DMS53 treated with DMSO at 0.1 percent for 48 hours (cell line): Measurements from ENCODE around the gene KCNAB1.
A peak's percentile ranks its signal among the peaks of the same experiment; 100 is the strongest.
"Not testable (repeated sequence)": the region's sequence is repeated elsewhere in the genome, so short reads cannot be mapped to it uniquely, and the experiment has no call there.

Source experiments
- DNase-seq: peaks from one replicate; lab custom pipeline; 2025; ENCODE audit not compliant: unreplicated experiment; lab: John Stamatoyannopoulos, UW

The KCNAB1 gene

GRCh38 chr3:156216216-156216615 is 95.8 kb downstream of the KCNAB1 start:
- no peak for DNase-seq

GRCh38 chr3:156216852-156217251 is 96.5 kb downstream of the KCNAB1 start:
- DNase-seq, result peak; percentile 81

GRCh38 chr3:156217674-156218352 is 97.4 kb downstream of the KCNAB1 start:
- DNase-seq, result no peak

GRCh38 chr3:156218353-156218744 is 98.0 kb downstream of the KCNAB1 start:
- peak; percentile 87 for DNase-seq

- not testable (repeated sequence) for DNase-seq
Observed at GRCh38 chr3:156222381-156222780, 102.0 kb downstream of the KCNAB1 start.

GRCh38 chr3:156224046-156224445 is 103.7 kb downstream of the KCNAB1 start:
- DNase-seq, result not testable (repeated sequence)

GRCh38 chr3:156226676-156227420 is 106.5 kb downstream of the KCNAB1 start:
- no peak for DNase-seq

GRCh38 chr3:156227704-156228103 is 107.3 kb downstream of the KCNAB1 start:
- no peak for DNase-seq

- no peak for DNase-seq
Observed at GRCh38 chr3:156230278-156230900, 110.0 kb downstream of the KCNAB1 start.

- not testable (repeated sequence) for DNase-seq
Observed at GRCh38 chr3:156231221-156231620, 110.8 kb downstream of the KCNAB1 start.

GRCh38 chr3:156233876-156234275 is 113.5 kb downstream of the KCNAB1 start:
- no peak for DNase-seq

- no peak for DNase-seq
Observed at GRCh38 chr3:156236556-156237260, 116.3 kb downstream of the KCNAB1 start.

GRCh38 chr3:156240642-156241041 is 120.3 kb downstream of the KCNAB1 start:
- DNase-seq, result no peak

GRCh38 chr3:156246961-156247725 is 126.8 kb downstream of the KCNAB1 start:
- no peak for DNase-seq

- no peak for DNase-seq
Observed at GRCh38 chr3:156250550-156250949, 130.2 kb downstream of the KCNAB1 start.

- DNase-seq, result no peak
Observed at GRCh38 chr3:156251424-156251823, 131.0 kb downstream of the KCNAB1 start.

GRCh38 chr3:156252656-156253055 is 132.3 kb downstream of the KCNAB1 start:
- DNase-seq, result no peak

- no peak for DNase-seq
Observed at GRCh38 chr3:156253150-156253549, 132.8 kb downstream of the KCNAB1 start.

- DNase-seq, result no peak
Observed at GRCh38 chr3:156256256-156256655, 135.9 kb downstream of the KCNAB1 start.

GRCh38 chr3:156256945-156257344 is 136.6 kb downstream of the KCNAB1 start:
- no peak for DNase-seq

- DNase-seq, result no peak
Observed at GRCh38 chr3:156258301-156258700, 137.9 kb downstream of the KCNAB1 start.
